Kidney epithelial cell (primary cell): ENCODE measurements around the gene ZNF260. TPM values are rescaled to one million over a fixed set of nuclear protein-coding genes. Genes with fewer than 3 reads are reported as not detected.
A peak's percentile ranks its signal among the peaks of the same experiment; 100 is the strongest.

ENCODE experiments used
- DNase-seq: peaks from one replicate; pipeline ENCODE4 v3.0.0-alpha.2; 2010; ENCODE audit warnings: low read depth
- H3K27me3 ChIP-seq: 2 replicates; pipeline ENCODE4 v1.6.0; 2011; ENCODE audit warnings: low read length; ENCODE audit not compliant: control insufficient read depth, insufficient read depth
- H3K36me3 ChIP-seq: 2 replicates; pipeline ENCODE4 v1.5.1; 2011; ENCODE audit warnings: low read length; ENCODE audit not compliant: control insufficient read depth, insufficient read depth
- H3K4me3 ChIP-seq: 2 replicates; pipeline ENCODE4 v1.5.1; 2011; ENCODE audit warnings: low read depth, mild to moderate bottlenecking, control low read depth, low read length
- CTCF ChIP-seq: IDR thresholded peaks from 2 replicates; pipeline ENCODE4 v1.5.1; 2011; ENCODE audit warnings: mild to moderate bottlenecking, moderate library complexity, low read length, control low read depth, inconsistent platforms; ENCODE audit not compliant: insufficient read depth, poor library complexity, severe bottlenecking
- total RNA-seq: library from RNA; depleted of rRNA; stranded (reverse); fragments of >200 nt; gene quantifications from 2 replicates; pipeline ENCODE4 v1.2.3, GENCODE V29; 2015

Gene ZNF260
- 18.6 and 19.4 TPM in 2 replicates for total RNA-seq

DNA sequence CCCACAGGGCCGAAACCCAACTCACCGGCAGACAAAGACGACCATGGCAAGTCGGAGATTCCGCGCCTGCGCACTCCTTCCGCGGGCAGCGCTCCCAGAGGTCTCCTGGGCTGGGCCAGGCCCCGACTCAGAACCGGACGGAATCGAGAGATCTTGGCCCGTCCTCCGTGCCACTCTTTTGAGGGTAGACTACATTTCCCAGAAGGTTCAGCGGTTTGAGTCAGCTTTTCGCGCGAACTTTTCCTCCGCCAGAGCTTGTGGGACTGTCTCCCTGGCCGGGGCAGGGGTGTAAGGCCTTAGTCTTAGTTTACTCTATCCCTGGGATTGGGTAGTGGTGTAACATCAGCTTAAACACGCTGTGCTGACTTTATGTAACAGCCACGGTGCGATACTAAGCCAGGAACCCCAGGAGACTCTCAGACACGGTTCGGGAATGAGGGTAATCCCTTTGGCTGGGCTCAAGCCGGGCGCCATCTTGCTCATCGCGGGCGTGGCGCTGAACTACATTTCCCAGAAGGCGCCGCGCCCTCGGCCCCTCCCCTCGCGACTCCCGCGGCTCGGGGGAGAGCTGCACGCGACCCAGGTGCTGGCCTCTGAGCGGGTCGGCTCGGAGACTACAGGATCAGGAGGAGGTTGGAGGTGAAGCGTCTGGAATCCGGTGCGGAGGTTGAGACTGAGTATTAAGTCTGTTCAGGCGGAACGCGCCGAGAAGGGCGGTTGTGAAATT is at the start of gene ZNF260:
Gene ZNF260 (minus strand): TSS at position 78 of the 727 bp plus-strand sequence. CDS start 13,033 bp downstream, outside the sequence.
- peak within 1 kb of the TSS; percentile 84 for H3K4me3 ChIP-seq
- no peaks in the 10 kb centered on the region for H3K36me3 ChIP-seq
- TF ChIP-seq CTCF, result no peak
- no peaks in the 10 kb centered on the region for H3K27me3 ChIP-seq
- peak; percentile 82 for DNase-seq

GRCh38 chr19:36577271-36577996 is 49.4 kb upstream of the ZNF260 start:
- no peak for DNase-seq
- no peaks in the 10 kb centered on the region for H3K27me3 ChIP-seq
- no peak for TF ChIP-seq CTCF
- H3K4me3 ChIP-seq, result no peak overlapping the region
- H3K36me3 ChIP-seq, result peaks cover 3% of the 10 kb centered on the region

DNA sequence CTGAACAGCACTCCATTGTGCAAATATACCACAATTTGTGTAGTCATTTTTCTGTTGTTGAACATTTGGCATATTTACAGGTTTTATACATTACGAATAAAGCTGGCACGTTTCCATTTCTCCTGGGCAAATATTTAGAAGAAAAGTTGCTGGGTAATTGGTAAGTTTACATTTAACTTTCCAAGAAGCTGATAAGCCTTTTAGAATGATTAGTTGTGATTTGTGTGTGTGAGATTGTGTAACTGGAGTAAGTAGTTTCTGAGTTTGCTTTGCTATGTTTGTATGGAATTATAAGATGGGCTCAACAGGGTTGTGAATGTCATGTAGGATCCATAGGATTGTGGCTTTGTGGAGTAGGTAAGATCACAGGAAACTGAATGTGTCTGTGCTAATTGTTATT is 46.7 kb upstream of the ZNF260 start:
- no peak overlapping the region for H3K4me3 ChIP-seq
- no peak for TF ChIP-seq CTCF
- DNase-seq, result no peak
- no peaks in the 10 kb centered on the region for H3K27me3 ChIP-seq
- peaks cover 3% of the 10 kb centered on the region for H3K36me3 ChIP-seq

GRCh38 chr19:36573895-36574720 is 46.0 kb upstream of the ZNF260 start:
- H3K4me3 ChIP-seq, result peak overlapping the region; percentile 79
- no peak for DNase-seq
- H3K27me3 ChIP-seq, result no peaks in the 10 kb centered on the region
- no peak for TF ChIP-seq CTCF
- peaks cover 3% of the 10 kb centered on the region for H3K36me3 ChIP-seq

GRCh38 chr19:36573020-36573894 is 45.2 kb upstream of the ZNF260 start, which contains the start of gene ZNF529:
Gene ZNF529 (minus strand): TSS chr19:36573292. CDS start chr19:36572346, 946 bp downstream.
- no peaks in the 10 kb centered on the region for H3K27me3 ChIP-seq
- peak within 1 kb of the TSS; percentile 79 for H3K4me3 ChIP-seq
- peaks cover 3% of the 10 kb centered on the region for H3K36me3 ChIP-seq
- TF ChIP-seq CTCF, result no peak
- peak; percentile 53 for DNase-seq
